ENCODE results near the gene OR10G6.
"Not testable (repeated sequence)": the region's sequence is repeated elsewhere in the genome, so short reads cannot be mapped to it uniquely, and the experiment has no call there.

The OR10G6 gene

GRCh38 chr11:123995119-123995518 lies at the start of gene OR10G6:
Gene OR10G6, minus strand, starts transcription at chr11:123995161. Its CDS starts 0 bp downstream, at chr11:123995161.
- FAIRE-seq = no peak

DNA sequence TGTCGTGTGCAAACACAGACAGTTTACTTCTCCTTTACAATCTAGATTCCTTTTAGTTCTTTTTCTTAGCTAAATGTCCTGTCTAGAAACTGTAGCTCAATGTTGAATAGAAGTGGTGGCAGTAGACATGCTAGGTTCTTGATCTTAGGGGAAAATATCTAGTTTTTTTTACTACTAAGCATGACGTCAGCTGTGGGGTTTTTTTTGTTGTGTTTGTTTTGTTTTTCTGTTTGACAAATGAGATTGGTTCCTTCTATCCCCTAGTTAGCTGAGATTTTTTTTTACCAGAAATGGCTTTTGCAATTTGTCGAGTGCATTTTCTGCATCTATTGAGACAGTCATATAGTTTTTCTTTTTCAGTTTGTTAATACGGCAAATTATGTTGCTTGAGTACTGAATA lies 48.5 kb upstream of the OR10G6 start:
- FAIRE-seq = no peak

DNA sequence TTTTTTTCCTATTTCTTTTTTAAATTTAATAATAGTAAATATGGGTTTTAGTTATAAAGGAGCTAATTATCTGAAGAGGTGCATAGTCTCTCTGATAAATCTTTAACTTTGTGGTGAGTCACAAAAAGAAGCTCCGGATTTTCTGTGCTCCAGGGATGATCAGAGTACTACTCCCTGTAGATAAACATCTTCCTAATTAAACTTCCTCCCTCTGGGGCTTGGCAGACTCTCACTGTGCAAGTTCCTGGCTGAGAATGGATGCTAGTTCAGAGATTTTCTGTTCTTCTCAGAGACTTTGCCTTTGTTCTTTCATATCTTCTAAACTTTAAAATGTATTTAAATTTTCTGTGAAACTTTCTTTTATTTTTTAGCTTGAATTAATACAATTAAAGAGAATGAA lies 46.3 kb upstream of the OR10G6 start, which contains the start of gene OR10G7:
Gene OR10G7 (minus strand): TSS at position 72 of the 400 bp plus-strand sequence. CDS start 2,324 bp downstream, outside the sequence.
- FAIRE-seq = no peak

DNA sequence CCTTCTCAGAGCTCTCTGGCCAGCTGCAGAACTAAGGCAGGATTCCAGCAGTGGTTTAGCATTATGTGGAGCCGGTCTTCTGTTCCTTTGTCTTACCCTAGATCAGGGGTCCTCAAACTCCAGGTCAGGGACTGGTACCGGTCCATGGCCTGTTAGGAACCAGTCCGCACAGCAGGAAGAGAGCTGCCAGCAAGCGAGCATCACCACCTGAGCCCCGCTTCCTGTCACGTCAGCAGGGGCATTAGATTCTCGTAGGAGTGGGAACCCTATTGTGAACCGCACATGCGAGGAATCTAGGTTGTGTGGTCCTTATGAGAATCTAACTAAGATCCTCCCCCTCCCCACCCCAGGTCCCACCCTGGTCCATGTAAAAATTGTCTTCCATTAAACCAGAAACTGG lies 44.6 kb upstream of the OR10G6 start:
- no peak for FAIRE-seq

GRCh38 chr11:124036666-124037065 lies 41.7 kb upstream of the OR10G6 start:
- no peak for FAIRE-seq

DNA sequence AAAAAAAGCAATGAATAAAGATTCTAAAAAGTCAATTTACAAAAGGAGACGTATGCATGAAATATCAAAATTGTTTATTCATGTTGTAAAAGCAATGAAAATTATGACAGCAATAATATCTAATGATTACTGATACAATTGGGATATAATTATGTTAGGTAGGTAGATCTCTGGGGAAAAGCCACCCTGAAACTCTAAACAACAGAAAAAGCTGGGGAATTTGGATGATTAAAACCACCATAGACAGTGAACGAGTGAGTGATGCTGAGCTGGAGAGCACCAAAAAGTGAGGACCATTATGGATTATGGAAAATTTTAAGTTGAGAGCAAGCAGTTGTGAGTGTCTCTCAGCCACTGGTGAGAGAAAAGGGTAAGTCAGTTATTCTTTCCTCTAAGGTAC lies 31.5 kb upstream of the OR10G6 start, which contains the start of gene OR10G8:
Gene OR10G8 (plus strand): TSS at position 301 of the 400 bp plus-strand sequence. CDS start 2,825 bp downstream, outside the sequence.
- no peak for FAIRE-seq

GRCh38 chr11:124015837-124016236 lies 20.9 kb upstream of the OR10G6 start:
- not testable (repeated sequence) for FAIRE-seq

- FAIRE-seq = no peak
These were observed 17.7 kb upstream of the OR10G6 start, which contains the start of gene OR10G4 for GRCh38 chr11:124012697-124013096. Gene OR10G4, plus strand, starts transcription at chr11:124012997. Its CDS starts 2,578 bp downstream, at chr11:124015575.

GRCh38 chr11:123979311-123979710 lies 15.7 kb downstream of the OR10G6 start:
- no peak for FAIRE-seq

DNA sequence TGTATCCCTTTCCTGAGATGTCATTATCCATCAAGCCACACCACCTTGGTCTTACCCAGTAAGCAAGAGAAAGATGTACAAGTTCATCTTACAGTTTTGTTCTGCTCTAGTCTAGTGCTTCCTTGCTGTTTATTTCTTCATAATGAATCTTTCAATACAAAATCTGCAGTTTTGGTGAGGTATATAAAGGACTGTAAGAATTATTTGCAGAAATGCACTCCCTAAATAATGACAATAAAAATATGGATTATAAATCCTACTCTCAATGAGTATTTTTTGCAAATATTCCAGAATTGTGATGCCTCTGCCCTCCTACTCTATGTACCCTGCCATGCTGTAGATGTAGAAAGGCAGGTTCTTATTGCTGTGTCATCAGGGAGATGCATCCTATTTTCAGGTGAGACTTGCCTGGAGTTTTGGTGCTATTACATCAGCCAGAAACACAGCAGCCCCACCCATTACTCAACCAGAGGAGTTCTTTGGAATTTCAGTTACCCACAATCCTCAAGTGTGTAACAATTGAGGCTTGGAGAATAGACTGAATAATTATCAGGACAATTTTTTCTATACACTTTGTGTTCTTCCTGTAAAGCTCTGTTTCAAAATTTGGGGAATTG lies 17.1 kb downstream of the OR10G6 start, which contains the start of gene OR10S1:
Gene OR10S1 (minus strand): TSS at position 51 of the 617 bp plus-strand sequence. CDS start 117 bp downstream, outside the sequence.
- FAIRE-seq = no peak

GRCh38 chr11:123976770-123977560 lies 18.0 kb downstream of the OR10G6 start:
- FAIRE-seq = no peak

GRCh38 chr11:123973816-123974215 lies 21.1 kb downstream of the OR10G6 start:
- FAIRE-seq = no peak

DNA sequence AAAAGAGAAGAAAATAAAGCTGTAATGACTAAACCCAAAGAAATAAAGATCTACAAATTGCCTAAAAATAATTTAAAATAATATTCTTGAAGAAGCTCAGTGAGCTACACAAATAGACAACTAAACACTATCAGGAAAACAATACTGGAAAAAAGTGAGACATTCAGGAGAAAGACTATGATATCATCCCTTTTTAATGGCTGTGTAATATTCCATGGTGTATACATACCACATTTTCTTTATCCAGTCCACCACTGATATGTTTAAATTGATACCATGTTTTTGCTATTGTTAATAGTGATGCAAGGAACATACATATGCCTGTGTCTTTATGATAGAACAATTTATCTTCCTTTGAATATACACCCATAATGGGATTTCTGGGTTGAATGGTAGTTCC lies 38.2 kb downstream of the OR10G6 start:
- FAIRE-seq = no peak

DNA sequence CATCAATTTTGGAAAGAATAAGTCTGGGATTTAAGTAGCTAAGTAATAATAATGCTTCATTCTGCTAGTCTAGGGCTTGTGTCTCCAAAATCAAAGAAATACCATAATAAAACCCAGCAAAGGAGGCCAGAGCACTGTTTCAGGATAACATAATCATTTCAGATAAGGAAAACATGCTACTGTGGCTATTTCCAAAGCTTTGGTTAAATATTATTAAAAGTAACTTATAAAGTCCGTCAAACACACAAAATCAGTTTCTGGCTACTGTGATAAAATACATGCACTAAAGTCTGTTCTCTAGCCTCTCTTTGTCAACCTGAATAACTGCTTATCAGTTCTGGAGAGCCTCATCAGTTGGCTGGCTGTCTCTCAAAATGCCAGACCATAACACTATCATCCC lies 49.8 kb downstream of the OR10G6 start:
- FAIRE-seq = no peak
